Gastrocnemius medialis (tissue), 4 donors: Measurements from ENCODE around the gene KCP. TPM values are rescaled to one million over a fixed set of nuclear protein-coding genes. Genes with fewer than 3 reads are reported as not detected.

ENCODE experiments used
- ATAC-seq, 2 donors: fragments of 150-250 bp; one replicate each; pipeline ENCODE4 v1.9.1; 2016
- DNase-seq, 2 donors: peaks; one replicate each; pipeline ENCODE4 v3.0.0-alpha.2; 2019
- H3K27ac ChIP-seq, 4 donors: fragments of 200-600 bp; sonication (generic); 1 replicate in 1 of 4; 2 replicates in 3 of 4; pipeline ENCODE4 v1.5.1; 2016 to 2018; ENCODE audit warnings: mild to moderate bottlenecking in 2 of 4, moderate library complexity in 1 of 4
- H3K27me3 ChIP-seq, 3 donors: fragments of 200-600 bp; sonication (generic) in 2 of 3; 1 replicate in 1 of 3; 2 replicates in 2 of 3; pipeline versions ENCODE4 v1.5.1 to v1.6.0; 2016 to 2019; ENCODE audit warnings: mild to moderate bottlenecking in 1 of 3, moderate library complexity in 1 of 3
- H3K36me3 ChIP-seq, 2 donors: fragments of 200-600 bp; sonication (generic) in 1 of 2; one replicate each; pipeline ENCODE4 v1.5.1; 2017 to 2018
- H3K4me1 ChIP-seq, 2 donors: fragments of 200-600 bp; sonication (generic) in 1 of 2; one replicate each; pipeline ENCODE4 v1.5.1; 2016 to 2017; ENCODE audit warnings: mild to moderate bottlenecking in 2 of 2
- H3K4me3 ChIP-seq, 4 donors: fragments of 200-600 bp; sonication (generic) in 3 of 4; 1 replicate in 1 of 4; 2 replicates in 3 of 4; pipeline ENCODE4 v1.5.1; 2016 to 2019; ENCODE audit warnings: mild to moderate bottlenecking in 2 of 4
- H3K9me3 ChIP-seq, 3 donors: fragments of 200-600 bp; sonication (generic) in 2 of 3; 1 replicate in 1 of 3; 2 replicates in 2 of 3; pipeline ENCODE4 v1.5.1; 2016 to 2019
- POLR2A ChIP-seq, 2 donors: fragments of 450-650 bp; IDR thresholded peaks; one replicate each; pipeline ENCODE4 v1.6.1; 2017; ENCODE audit warnings: antibody characterized with exemption in 2 of 2, mild to moderate bottlenecking in 2 of 2, moderate library complexity in 2 of 2
- in situ Hi-C, 4 donors: fragments of 200-750 bp; cut with MboI; loops; one replicate each; pipeline versions ENCODE4 v1.15.0 to v1.8.0; 2017; ENCODE audit warnings: low sequenced_read_pairs in 4 of 4
- intact Hi-C: fragments of 100-400 bp; cut with DNase I; formaldehyde crosslinking; loops from one replicate; pipeline ENCODE4 v1.15.1; 2023; ENCODE audit warnings: low total_unique reads
- total RNA-seq, 4 donors: library from RNA; depleted of rRNA; stranded (reverse); fragments of >200 nt; gene quantifications; one replicate each; pipeline versions ENCODE4 v1.1.0 to v1.2.3, GENCODE V29; 2016
- TF ChIP-seq, protein P1 (sequence below), 5 experiments: fragments of 450-650 bp in 3 of 5; fragments of 200-600 bp in 2 of 5; sonication (generic) in 2 of 5; IDR thresholded peaks in 4 of 5; conservative IDR thresholded peaks in 1 of 5; 1 replicate in 4 of 5; 2 replicates in 1 of 5; pipeline ENCODE4 v1.5.1; 2016 to 2019; ENCODE audit warnings: antibody characterized with exemption in 5 of 5, mild to moderate bottlenecking in 3 of 5, moderate library complexity in 3 of 5

The KCP gene
- total RNA-seq, 4 donors from 2014 or later, result 0.10 TPM; not detected in 3

DNA sequence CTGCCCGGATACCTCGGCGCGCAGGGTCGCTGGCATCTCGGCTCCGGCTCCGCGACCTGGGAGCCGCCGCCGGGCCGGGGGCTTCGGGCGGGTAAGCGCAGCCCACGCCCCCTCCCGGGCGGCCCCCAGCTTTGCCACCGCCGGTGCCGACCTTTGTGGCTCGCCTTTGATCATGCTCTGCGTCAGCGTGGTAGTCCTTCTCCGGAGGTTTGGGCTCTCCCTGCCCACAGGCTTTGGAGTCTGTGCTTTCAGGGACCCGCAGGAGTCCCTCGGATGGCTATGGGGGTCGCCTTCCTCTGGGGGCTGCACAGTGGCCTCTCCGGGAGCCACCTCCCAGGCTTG lies 40.6 kb downstream of the KCP start:
- no peaks in the 10 kb centered on the region for H3K9me3 ChIP-seq
- TF ChIP-seq POLR2A (IDR thresholded peaks at IDR 0.05), result no peak
- TF ChIP-seq, protein P1, sequence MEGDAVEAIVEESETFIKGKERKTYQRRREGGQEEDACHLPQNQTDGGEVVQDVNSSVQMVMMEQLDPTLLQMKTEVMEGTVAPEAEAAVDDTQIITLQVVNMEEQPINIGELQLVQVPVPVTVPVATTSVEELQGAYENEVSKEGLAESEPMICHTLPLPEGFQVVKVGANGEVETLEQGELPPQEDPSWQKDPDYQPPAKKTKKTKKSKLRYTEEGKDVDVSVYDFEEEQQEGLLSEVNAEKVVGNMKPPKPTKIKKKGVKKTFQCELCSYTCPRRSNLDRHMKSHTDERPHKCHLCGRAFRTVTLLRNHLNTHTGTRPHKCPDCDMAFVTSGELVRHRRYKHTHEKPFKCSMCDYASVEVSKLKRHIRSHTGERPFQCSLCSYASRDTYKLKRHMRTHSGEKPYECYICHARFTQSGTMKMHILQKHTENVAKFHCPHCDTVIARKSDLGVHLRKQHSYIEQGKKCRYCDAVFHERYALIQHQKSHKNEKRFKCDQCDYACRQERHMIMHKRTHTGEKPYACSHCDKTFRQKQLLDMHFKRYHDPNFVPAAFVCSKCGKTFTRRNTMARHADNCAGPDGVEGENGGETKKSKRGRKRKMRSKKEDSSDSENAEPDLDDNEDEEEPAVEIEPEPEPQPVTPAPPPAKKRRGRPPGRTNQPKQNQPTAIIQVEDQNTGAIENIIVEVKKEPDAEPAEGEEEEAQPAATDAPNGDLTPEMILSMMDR (IDR thresholded peaks at IDR 0.05 in 4 of 5, conservative IDR thresholded peaks at IDR 0.05 in 1 of 5), result no peak
- H3K4me3 ChIP-seq, result peak overlapping the region; percentile 48 to 79 (median 64)
- in situ Hi-C loops (loop anchor here in 3 of 4 donors (10.0 to 25.0 kb wide), 4 partner anchors 75 to 408 kb away; partner anchors contain the start of genes CCDC136 (in 1 of the 3) and HILPDA (in 1 of the 3)), intact Hi-C loops (loop anchor here (5.0 kb wide), 1 partner anchor 128 kb away; no protein-coding TSS in a partner anchor)
- DNase-seq (peak in 1 of 2 donors; percentile 16), ATAC-seq (peak; percentile 2 to 7)
- H3K4me1 ChIP-seq, result peaks cover 12 to 16% of the 10 kb centered on the region in 2 donors
- H3K27me3 ChIP-seq, result no peaks in the 10 kb centered on the region
- no peaks in the 10 kb centered on the region for H3K36me3 ChIP-seq
- peak overlapping the region in 2 of 4 donors; percentile 39 to 44 for H3K27ac ChIP-seq

GRCh38 chr7:128869138-128869943 lies 41.2 kb downstream of the KCP start:
- DNase-seq, result peak in 1 of 2 donors; percentile 48
- Histone ChIP-seq H3K4me1 (peaks cover 10 to 12% of the 10 kb centered on the region in 2 donors), H3K36me3 (no peaks in the 10 kb centered on the region), H3K27ac (peak overlapping the region; percentile 34 to 53 (median 42)), H3K4me3 (peak overlapping the region; percentile 48 to 79 (median 64)), H3K9me3 (no peaks in the 10 kb centered on the region), H3K27me3 (no peaks in the 10 kb centered on the region)
- intact Hi-C loops (loop anchor here (5.0 kb wide), 1 partner anchor 127 kb away; no protein-coding TSS in a partner anchor), in situ Hi-C loops (loop anchor here in 2 of 4 donors (10.0 to 25.0 kb wide), 2 partner anchors 125 to 407 kb away; partner anchors contain the start of gene HILPDA (in 1 of the 2))
- TF ChIP-seq POLR2A (IDR thresholded peaks at IDR 0.05), result no peak
- TF ChIP-seq, protein P1 (IDR thresholded peaks at IDR 0.05 in 4 of 5, conservative IDR thresholded peaks at IDR 0.05 in 1 of 5), result peak in 3 of 5 experiments; percentile 14 to 54 (median 36)
- ATAC-seq, result peak; percentile 32 to 64

- DNase-seq, result no peak
- Histone ChIP-seq H3K4me1 (peaks cover 14 to 15% of the 10 kb centered on the region in 2 donors), H3K9me3 (no peaks in the 10 kb centered on the region), H3K27ac (peak overlapping the region in 2 of 4 donors; percentile 34 to 44), H3K4me3 (peak overlapping the region; percentile 48 to 79 (median 64)), H3K27me3 (no peaks in the 10 kb centered on the region), H3K36me3 (no peaks in the 10 kb centered on the region)
- TF ChIP-seq, protein P1 (IDR thresholded peaks at IDR 0.05 in 4 of 5, conservative IDR thresholded peaks at IDR 0.05 in 1 of 5), result no peak
- TF ChIP-seq POLR2A (IDR thresholded peaks at IDR 0.05), result no peak
- intact Hi-C loops (loop anchor here (5.0 kb wide), 1 partner anchor 126 kb away; no protein-coding TSS in a partner anchor), in situ Hi-C loops (loop anchor here in 2 of 4 donors (10.0 to 25.0 kb wide), 2 partner anchors 124 to 406 kb away; partner anchors contain the start of gene HILPDA (in 1 of the 2))
- peak in 1 of 2 donors; percentile 3 for ATAC-seq
These were observed 41.8 kb downstream of the KCP start for GRCh38 chr7:128868624-128869137.

DNA sequence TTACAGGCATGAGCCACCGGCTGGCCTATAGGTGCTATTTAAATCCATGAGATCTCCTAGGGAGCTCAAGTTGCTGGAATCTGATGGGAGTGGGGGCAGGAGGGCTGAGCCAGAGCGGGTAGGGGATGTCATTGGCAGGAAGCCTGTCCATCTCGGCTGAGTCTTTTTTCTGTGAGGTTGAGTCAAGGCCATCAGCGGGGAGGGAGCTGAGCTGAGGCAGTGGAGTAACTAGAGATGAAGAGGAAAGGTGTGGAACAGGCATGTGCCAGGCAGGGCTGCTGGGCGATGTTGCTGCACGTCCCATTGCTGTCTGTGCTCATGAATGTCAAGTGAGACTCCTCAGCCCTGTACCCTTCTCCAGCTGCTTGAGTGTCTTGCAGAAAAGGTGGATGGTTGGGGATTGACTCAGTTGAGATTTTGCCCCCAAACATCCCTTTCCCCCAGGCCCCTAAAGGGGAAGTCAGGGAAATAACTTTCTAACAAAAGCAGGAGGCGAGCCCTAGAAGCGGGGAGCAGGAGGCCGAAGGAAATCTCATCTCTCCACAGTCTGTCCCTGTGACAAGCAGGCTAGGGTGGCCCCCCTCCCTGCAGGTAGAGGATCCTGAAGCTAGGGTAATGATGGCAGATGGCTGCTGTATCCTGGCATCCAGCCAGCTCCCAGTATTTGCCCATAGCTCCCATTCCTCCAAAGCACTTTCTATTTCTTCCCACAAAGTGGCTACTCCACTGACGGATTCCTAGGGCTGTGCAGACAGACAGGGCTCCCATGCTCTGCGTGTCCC lies 42.5 kb downstream of the KCP start:
- in situ Hi-C loops, result loop anchor here in 2 of 4 donors (10.0 to 25.0 kb wide), 2 partner anchors 123 to 406 kb away; partner anchors contain the start of gene HILPDA (in 1 of the 2)

More for the DNA sequence above, 42.5 kb downstream of the KCP start:
- H3K9me3 ChIP-seq, result no peaks in the 10 kb centered on the region
- DNase-seq, result peak in 1 of 2 donors; percentile 59
- no peaks in the 10 kb centered on the region for H3K36me3 ChIP-seq
- intact Hi-C loops, result loop anchor here (5.0 kb wide), 1 partner anchor 126 kb away; no protein-coding TSS in a partner anchor
- H3K4me3 ChIP-seq, result no peak overlapping the region
- peaks cover 18 to 21% of the 10 kb centered on the region in 2 donors for H3K4me1 ChIP-seq
- no peaks in the 10 kb centered on the region for H3K27me3 ChIP-seq
- H3K27ac ChIP-seq, result no peak overlapping the region
- ATAC-seq, result no peak
- TF ChIP-seq POLR2A (IDR thresholded peaks at IDR 0.05), result no peak
- TF ChIP-seq, protein P1 (IDR thresholded peaks at IDR 0.05 in 4 of 5, conservative IDR thresholded peaks at IDR 0.05 in 1 of 5), result no peak
